GM21390 (cell line): ENCODE results near the gene LCN9.
"Not testable (repeated sequence)": the region's sequence is repeated elsewhere in the genome, so short reads cannot be mapped to it uniquely, and the experiment has no call there.

Experiments used
- ATAC-seq: cut with Tn5 transposase; IDR thresholded peaks from one replicate; pipeline ENCODE4 v1.9.1; 2021; ENCODE audit not compliant: unreplicated experiment

The LCN9 gene

GRCh38 chr9:135662758-135663450 is at the start of gene LCN9:
Gene LCN9, plus strand, starts transcription at chr9:135663309. Its CDS starts 13 bp downstream, at chr9:135663322.
- ATAC-seq = no peak

- ATAC-seq = no peak
These were observed 48.9 kb upstream of the LCN9 start for GRCh38 chr9:135613946-135614805.

GRCh38 chr9:135614821-135615665 is 48.1 kb upstream of the LCN9 start:
- ATAC-seq = no peak

- no peak for ATAC-seq
These were observed 47.2 kb upstream of the LCN9 start for GRCh38 chr9:135615666-135616618.

- no peak for ATAC-seq
These were observed 46.2 kb upstream of the LCN9 start for GRCh38 chr9:135616619-135617537.

- no peak for ATAC-seq
These were observed 45.6 kb upstream of the LCN9 start for GRCh38 chr9:135617538-135617900.

- no peak for ATAC-seq
These were observed 45.1 kb upstream of the LCN9 start for GRCh38 chr9:135617991-135618411.

GRCh38 chr9:135618866-135619598 is 44.1 kb upstream of the LCN9 start:
- no peak for ATAC-seq

- ATAC-seq = no peak
These were observed 43.6 kb upstream of the LCN9 start for GRCh38 chr9:135619599-135619886.

GRCh38 chr9:135620558-135620957 is 42.6 kb upstream of the LCN9 start:
- ATAC-seq = no peak

GRCh38 chr9:135622415-135623020 is 40.6 kb upstream of the LCN9 start:
- ATAC-seq = no peak

GRCh38 chr9:135624282-135624681 is 38.8 kb upstream of the LCN9 start:
- ATAC-seq = no peak

- ATAC-seq = no peak
These were observed 30.3 kb upstream of the LCN9 start for GRCh38 chr9:135632841-135633240.

- not testable (repeated sequence) for ATAC-seq
These were observed 26.1 kb upstream of the LCN9 start for GRCh38 chr9:135636930-135637530.

GRCh38 chr9:135639196-135639595 is 23.9 kb upstream of the LCN9 start, which contains the start of gene GLT6D1:
Gene GLT6D1, minus strand, starts transcription at chr9:135639540. Its CDS starts 353 bp downstream, at chr9:135639187.
- ATAC-seq = no peak

GRCh38 chr9:135641047-135641446 is 22.1 kb upstream of the LCN9 start:
- ATAC-seq = no peak

- ATAC-seq = no peak
These were observed 21.4 kb upstream of the LCN9 start for GRCh38 chr9:135641745-135642144.
